Astrocyte of the spinal cord (primary cell): ENCODE measurements around the gene FGG.

ENCODE experiments used
- DNase-seq: peaks from one replicate; pipeline ENCODE4 v3.0.0; 2011; ENCODE audit warnings: low read depth, low spot score
- H3K4me3 ChIP-seq: 2 replicates; pipeline ENCODE4 v1.5.1; 2011; ENCODE audit warnings: low read depth, mild to moderate bottlenecking, low read length, moderate library complexity
- in situ Hi-C: cut with HindIII; loops from 2 replicates; pipeline ENCODE4 v1.10.0; 2017; ENCODE audit warnings: low sequenced_read_pairs
- TF ChIP-seq, protein P1 (sequence below): IDR thresholded peaks from 2 replicates; pipeline ENCODE4 v1.5.1; 2012; ENCODE audit warnings: low read depth, mild to moderate bottlenecking, low read length, inconsistent platforms

FGG gene

GRCh38 chr4:154615211-154615610 is 2.8 kb upstream of the FGG start:
- TF ChIP-seq, protein P1, sequence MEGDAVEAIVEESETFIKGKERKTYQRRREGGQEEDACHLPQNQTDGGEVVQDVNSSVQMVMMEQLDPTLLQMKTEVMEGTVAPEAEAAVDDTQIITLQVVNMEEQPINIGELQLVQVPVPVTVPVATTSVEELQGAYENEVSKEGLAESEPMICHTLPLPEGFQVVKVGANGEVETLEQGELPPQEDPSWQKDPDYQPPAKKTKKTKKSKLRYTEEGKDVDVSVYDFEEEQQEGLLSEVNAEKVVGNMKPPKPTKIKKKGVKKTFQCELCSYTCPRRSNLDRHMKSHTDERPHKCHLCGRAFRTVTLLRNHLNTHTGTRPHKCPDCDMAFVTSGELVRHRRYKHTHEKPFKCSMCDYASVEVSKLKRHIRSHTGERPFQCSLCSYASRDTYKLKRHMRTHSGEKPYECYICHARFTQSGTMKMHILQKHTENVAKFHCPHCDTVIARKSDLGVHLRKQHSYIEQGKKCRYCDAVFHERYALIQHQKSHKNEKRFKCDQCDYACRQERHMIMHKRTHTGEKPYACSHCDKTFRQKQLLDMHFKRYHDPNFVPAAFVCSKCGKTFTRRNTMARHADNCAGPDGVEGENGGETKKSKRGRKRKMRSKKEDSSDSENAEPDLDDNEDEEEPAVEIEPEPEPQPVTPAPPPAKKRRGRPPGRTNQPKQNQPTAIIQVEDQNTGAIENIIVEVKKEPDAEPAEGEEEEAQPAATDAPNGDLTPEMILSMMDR, result no peak
- H3K4me3 ChIP-seq, result no peak overlapping the region
- in situ Hi-C loops, result no loop called here
- no peak for DNase-seq

DNA sequence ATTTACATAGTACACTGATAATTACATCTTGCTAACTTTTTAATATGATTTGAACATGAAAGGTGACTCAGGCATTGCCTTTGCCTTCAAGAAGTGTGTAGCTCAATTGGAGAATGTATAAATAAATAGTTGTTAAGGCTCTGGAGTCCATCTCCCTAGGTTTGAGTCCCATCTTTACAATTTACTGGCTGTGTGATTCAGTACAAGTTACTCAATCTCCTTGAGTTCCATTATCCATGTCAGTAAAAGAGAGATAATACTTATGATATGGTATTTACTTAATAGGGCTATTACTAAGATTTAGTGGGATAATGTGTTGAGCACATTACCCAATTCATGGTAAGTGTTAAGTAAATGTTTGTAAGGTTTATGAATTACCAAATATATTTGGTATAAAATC is 1.9 kb upstream of the FGG start:
- TF ChIP-seq, protein P1, result no peak
- in situ Hi-C loops, result no loop called here
- no peak overlapping the region for H3K4me3 ChIP-seq
- DNase-seq, result no peak

- in situ Hi-C loops, result no loop called here
- TF ChIP-seq, protein P1, result no peak
- no peak overlapping the region for H3K4me3 ChIP-seq
- DNase-seq, result no peak
These were observed 623 bp downstream of the FGG start for GRCh38 chr4:154611833-154612232.

GRCh38 chr4:154610582-154610981 is 1.9 kb downstream of the FGG start:
- no peak overlapping the region for H3K4me3 ChIP-seq
- in situ Hi-C loops, result no loop called here
- no peak for DNase-seq
- TF ChIP-seq, protein P1, result no peak

DNA sequence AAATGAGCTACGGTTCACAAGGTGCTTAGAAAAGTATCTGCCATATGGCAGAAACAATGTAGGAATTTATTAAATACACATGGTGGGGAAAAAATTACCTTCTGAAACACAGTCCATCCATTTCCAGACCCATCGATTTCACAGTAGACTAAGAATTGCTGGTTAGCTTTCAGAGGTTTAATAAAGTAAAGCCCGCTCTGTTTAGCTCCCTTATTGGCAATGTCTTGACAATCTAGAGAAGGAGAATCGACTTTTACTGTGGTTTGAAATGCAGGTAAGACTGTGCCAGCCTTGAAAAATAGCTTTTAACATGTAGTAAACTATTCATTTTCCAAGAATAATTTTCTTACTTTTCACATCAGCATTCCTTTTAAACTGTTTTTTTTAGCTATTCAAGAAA is 2.9 kb downstream of the FGG start:
- no peak for DNase-seq
- no peak overlapping the region for H3K4me3 ChIP-seq
- TF ChIP-seq, protein P1, result no peak
- in situ Hi-C loops, result no loop called here

- TF ChIP-seq, protein P1, result no peak
- DNase-seq, result no peak
These were observed 3.8 kb downstream of the FGG start for GRCh38 chr4:154608361-154609252.

More at GRCh38 chr4:154608361-154609252, 3.8 kb downstream of the FGG start:
- in situ Hi-C loops, result no loop called here
- H3K4me3 ChIP-seq, result no peak overlapping the region
